Left ventricle myocardium inferior (tissue), 1 donor: ENCODE results near the gene NRP2. TPM values are rescaled to one million over a fixed set of nuclear protein-coding genes. Genes with fewer than 3 reads are reported as not detected.

Source experiments
- DNase-seq: peaks from one replicate; pipeline ENCODE4 v3.0.0-alpha.2; 2020
- H3K27ac ChIP-seq: fragments of 200-600 bp; replicated peaks from 2 replicates; pipeline ENCODE4 v1.8.0; 2021
- H3K27me3 ChIP-seq: fragments of 200-600 bp; 2 replicates; pipeline ENCODE4 v1.8.0; 2021; ENCODE audit warnings: low read depth
- H3K36me3 ChIP-seq: fragments of 200-600 bp; 2 replicates; pipeline ENCODE4 v1.8.0; 2021
- H3K4me1 ChIP-seq: fragments of 200-600 bp; 2 replicates; pipeline ENCODE4 v1.8.0; 2021
- H3K4me3 ChIP-seq: fragments of 200-600 bp; 2 replicates; pipeline ENCODE4 v1.8.0; 2021; ENCODE audit warnings: mild to moderate bottlenecking, moderate library complexity
- H3K9me3 ChIP-seq: fragments of 200-600 bp; replicated peaks from 2 replicates; pipeline ENCODE4 v1.8.0; 2021
- intact Hi-C: fragments of 100-400 bp; cut with micrococcal nuclease; formaldehyde crosslinking; loops from one replicate; pipeline ENCODE4 v1.11.0; 2022
- total RNA-seq: library from RNA; stranded (reverse); fragmentation: NEBNext Ultra II Directional; extraction: Animal tissue kit (Norgen Biotek cat#: 25700); gene quantifications from one replicate; pipeline ENCODE4 v1.2.1, GENCODE V29; 2021
- TF ChIP-seq, protein P1 (sequence below): fragments of 200-600 bp; IDR thresholded peaks from 2 replicates; pipeline ENCODE4 v1.8.0; 2021; ENCODE audit warnings: antibody characterized with exemption, mild to moderate bottlenecking, borderline replicate concordance
- donor health status: DM: no; HTN: yes; CAD: no; lungs with severe emphysema.

The NRP2 gene
- total RNA-seq, 1 donor from 2014 or later = 7.6 TPM

DNA sequence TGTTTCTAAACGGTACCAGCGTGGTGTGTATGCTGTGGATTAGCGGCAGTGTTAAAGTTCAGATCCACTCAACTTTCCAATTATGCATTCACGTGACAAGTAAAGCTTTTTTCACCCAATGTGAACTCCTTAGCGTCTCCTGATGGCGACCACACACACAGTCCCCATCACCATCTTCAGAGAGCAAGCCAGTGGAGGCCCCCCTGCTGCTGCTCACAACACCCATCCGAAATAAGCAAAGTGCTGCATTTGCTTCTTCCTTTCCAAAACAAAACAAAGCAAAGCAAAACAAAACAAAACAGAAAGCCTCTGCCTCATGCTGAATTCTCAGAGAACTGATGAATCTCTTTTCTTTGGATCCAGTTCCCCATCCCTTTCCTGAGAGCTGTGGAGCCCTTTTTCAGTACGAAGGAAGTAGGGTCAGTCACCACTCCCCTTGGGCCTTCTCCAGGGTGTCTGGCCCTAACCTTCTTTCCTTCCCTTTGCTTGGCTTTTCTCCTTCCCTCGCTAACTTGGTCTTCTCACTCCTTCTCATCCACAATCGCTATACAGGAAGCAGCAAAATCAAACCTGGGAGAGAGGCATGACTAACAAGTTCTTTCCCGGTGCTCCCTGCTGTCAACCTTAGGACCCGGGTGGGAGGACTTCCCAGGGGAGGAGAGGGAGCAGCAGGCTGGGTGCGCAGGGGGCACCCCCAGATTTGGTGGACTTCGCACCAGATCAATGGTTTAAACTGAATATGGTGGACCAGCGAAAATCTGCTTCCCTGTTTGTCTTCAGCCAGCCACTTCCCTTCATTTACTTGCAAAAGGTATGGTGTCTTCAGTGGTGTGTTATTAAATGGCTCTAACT, 56.0 kb downstream of the NRP2 start:
- no peaks in the 10 kb centered on the region for H3K9me3 ChIP-seq
- no peak for DNase-seq
- peak overlapping the region; percentile 2 for H3K27ac ChIP-seq
- H3K36me3 ChIP-seq = peaks cover 11% of the 10 kb centered on the region
- H3K4me1 ChIP-seq = peaks cover 17% of the 10 kb centered on the region
- TF ChIP-seq, protein P1, sequence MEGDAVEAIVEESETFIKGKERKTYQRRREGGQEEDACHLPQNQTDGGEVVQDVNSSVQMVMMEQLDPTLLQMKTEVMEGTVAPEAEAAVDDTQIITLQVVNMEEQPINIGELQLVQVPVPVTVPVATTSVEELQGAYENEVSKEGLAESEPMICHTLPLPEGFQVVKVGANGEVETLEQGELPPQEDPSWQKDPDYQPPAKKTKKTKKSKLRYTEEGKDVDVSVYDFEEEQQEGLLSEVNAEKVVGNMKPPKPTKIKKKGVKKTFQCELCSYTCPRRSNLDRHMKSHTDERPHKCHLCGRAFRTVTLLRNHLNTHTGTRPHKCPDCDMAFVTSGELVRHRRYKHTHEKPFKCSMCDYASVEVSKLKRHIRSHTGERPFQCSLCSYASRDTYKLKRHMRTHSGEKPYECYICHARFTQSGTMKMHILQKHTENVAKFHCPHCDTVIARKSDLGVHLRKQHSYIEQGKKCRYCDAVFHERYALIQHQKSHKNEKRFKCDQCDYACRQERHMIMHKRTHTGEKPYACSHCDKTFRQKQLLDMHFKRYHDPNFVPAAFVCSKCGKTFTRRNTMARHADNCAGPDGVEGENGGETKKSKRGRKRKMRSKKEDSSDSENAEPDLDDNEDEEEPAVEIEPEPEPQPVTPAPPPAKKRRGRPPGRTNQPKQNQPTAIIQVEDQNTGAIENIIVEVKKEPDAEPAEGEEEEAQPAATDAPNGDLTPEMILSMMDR = no peak
- H3K4me3 ChIP-seq = no peak overlapping the region
- intact Hi-C loops = loop anchor here (2.0 kb wide), 1 partner anchor 24 kb away; no protein-coding TSS in a partner anchor
- H3K27me3 ChIP-seq = no peaks in the 10 kb centered on the region

DNA sequence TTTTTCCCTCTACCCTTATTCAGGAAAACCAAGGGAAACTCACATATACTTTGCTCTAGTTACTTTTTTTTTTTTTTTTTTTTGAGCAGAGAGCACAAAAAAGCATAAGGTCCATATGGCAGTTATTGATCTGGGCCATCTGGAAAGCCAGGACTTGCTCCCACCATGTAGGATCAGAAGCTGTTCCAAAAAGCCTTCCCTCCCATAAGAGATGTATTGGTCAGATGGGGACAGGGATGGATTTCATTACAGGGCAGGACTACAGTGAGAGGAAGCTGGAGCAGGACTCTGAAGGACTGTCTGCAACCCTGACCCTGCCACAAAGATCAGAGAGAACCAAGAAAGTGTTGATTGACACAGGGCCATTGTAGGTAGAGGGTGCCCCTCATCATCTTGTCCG, 57.3 kb downstream of the NRP2 start:
- no peaks in the 10 kb centered on the region for H3K9me3 ChIP-seq
- TF ChIP-seq, protein P1 = no peak
- no peak overlapping the region for H3K27ac ChIP-seq
- intact Hi-C loops = loop anchor here (2.0 kb wide), 1 partner anchor 25 kb away; no protein-coding TSS in a partner anchor
- peaks cover 11% of the 10 kb centered on the region for H3K4me1 ChIP-seq
- H3K27me3 ChIP-seq = no peaks in the 10 kb centered on the region
- no peak overlapping the region for H3K4me3 ChIP-seq
- H3K36me3 ChIP-seq = peaks cover 17% of the 10 kb centered on the region
- no peak for DNase-seq

DNA sequence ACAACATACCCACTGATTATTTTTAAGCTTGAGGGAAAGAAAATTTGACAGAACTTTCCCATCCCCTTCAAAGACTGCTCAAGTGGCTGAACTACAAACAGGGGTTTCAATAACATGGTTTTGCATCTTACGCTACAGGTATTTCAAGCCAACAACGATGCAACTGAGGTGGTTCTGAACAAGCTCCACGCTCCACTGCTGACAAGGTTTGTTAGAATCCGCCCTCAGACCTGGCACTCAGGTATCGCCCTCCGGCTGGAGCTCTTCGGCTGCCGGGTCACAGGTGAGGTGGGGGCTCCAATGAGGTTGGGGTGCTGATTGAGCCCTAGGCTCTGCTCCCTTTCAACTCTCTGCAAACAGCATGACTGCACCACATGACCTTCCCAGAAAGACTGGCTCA, 58.1 kb downstream of the NRP2 start:
- H3K4me3 ChIP-seq = no peak overlapping the region
- peaks cover 8% of the 10 kb centered on the region for H3K4me1 ChIP-seq
- H3K27ac ChIP-seq = no peak overlapping the region
- intact Hi-C loops = no loop called here
- peaks cover 17% of the 10 kb centered on the region for H3K36me3 ChIP-seq
- TF ChIP-seq, protein P1 = no peak
- no peaks in the 10 kb centered on the region for H3K9me3 ChIP-seq
- H3K27me3 ChIP-seq = no peaks in the 10 kb centered on the region
- DNase-seq = no peak

DNA sequence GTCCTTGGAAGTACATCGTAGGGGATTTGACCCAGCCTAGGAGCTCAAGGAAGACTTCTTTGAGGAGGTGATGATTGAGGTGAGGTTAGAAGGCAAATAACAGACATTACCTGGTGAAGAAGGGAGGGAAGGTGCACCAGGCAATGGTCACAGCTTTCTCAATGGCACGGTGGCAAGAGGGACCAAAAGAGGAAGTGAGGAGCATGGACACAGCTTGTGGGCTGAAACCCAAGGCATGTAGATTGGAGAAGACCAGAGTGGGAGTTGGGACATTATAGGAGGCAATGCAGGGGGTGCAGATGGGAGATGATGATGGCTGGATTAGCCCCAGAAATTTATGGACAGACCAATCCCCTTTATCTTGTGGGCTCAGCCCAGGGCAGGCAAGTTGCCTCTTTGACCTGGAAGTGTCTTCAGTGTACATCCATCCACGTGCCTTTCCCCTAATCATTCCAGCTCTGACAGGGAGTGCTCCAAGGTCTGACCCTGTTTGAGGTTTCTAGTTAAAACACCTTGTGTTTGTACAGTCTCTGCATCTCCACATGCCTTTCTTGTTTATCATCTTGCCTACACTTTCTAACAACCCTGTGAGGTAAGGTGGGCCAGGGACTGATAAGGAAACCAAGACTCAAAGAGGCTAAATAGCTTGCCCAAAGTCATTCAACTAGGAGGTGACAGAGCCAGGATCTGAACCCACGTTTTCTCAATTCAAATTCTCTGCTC, 59.1 kb downstream of the NRP2 start:
- H3K4me3 ChIP-seq = no peak overlapping the region
- no peak for DNase-seq
- no peak overlapping the region for H3K27ac ChIP-seq
- TF ChIP-seq, protein P1 = no peak
- no peaks in the 10 kb centered on the region for H3K27me3 ChIP-seq
- H3K36me3 ChIP-seq = peaks cover 17% of the 10 kb centered on the region
- no peaks in the 10 kb centered on the region for H3K9me3 ChIP-seq
- peaks cover 8% of the 10 kb centered on the region for H3K4me1 ChIP-seq
- intact Hi-C loops = no loop called here

DNA sequence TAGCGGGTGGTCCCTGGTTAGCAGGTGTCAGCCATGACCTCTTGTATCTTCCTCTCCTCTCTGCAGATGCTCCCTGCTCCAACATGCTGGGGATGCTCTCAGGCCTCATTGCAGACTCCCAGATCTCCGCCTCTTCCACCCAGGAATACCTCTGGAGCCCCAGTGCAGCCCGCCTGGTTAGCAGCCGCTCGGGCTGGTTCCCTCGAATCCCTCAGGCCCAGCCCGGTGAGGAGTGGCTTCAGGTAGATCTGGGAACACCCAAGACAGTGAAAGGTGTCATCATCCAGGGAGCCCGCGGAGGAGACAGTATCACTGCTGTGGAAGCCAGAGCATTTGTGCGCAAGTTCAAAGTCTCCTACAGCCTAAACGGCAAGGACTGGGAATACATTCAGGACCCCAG, 60.8 kb downstream of the NRP2 start:
- H3K4me1 ChIP-seq = peaks cover 5% of the 10 kb centered on the region
- H3K4me3 ChIP-seq = no peak overlapping the region
- H3K27ac ChIP-seq = no peak overlapping the region
- intact Hi-C loops = no loop called here
- DNase-seq = no peak
- no peaks in the 10 kb centered on the region for H3K27me3 ChIP-seq
- H3K36me3 ChIP-seq = peaks cover 17% of the 10 kb centered on the region
- TF ChIP-seq, protein P1 = no peak
- no peaks in the 10 kb centered on the region for H3K9me3 ChIP-seq
